Thyroid gland (tissue), 4 donors: ENCODE results near the gene FARP2. TPM values are rescaled to one million over a fixed set of nuclear protein-coding genes. Genes with fewer than 3 reads are reported as not detected.

Experiments used
- DNase-seq, 2 donors: peaks; one replicate each; pipeline ENCODE4 v3.0.0-alpha.2; 2019
- H3K27ac ChIP-seq, 3 donors: fragments of 200-600 bp; sonication (generic); 1 replicate in 2 of 3; 2 replicates in 1 of 3; pipeline ENCODE4 v1.5.1; 2016 to 2019; ENCODE audit warnings: mild to moderate bottlenecking in 1 of 3, moderate library complexity in 1 of 3
- H3K27me3 ChIP-seq: fragments of 200-600 bp; sonication (generic); one replicate; pipeline ENCODE4 v1.5.1; 2019
- H3K36me3 ChIP-seq, 2 donors: fragments of 200-600 bp; sonication (generic); one replicate each; pipeline ENCODE4 v1.5.1; 2016 to 2019
- H3K4me1 ChIP-seq, 2 donors: fragments of 200-600 bp; sonication (generic); one replicate each; pipeline ENCODE4 v1.5.1; 2017 to 2019
- H3K4me3 ChIP-seq, 3 donors: fragments of 200-600 bp; sonication (generic); replicated peaks in 1 of 3; 1 replicate in 2 of 3; 2 replicates in 1 of 3; pipeline ENCODE4 v1.5.1; 2016; ENCODE audit warnings: mild to moderate bottlenecking in 1 of 3
- H3K9me3 ChIP-seq: fragments of 200-600 bp; sonication (generic); one replicate; pipeline ENCODE4 v1.5.1; 2017
- POLR2A ChIP-seq, 2 donors: fragments of 450-650 bp; IDR thresholded peaks; one replicate each; pipeline ENCODE4 v1.6.1; 2017; ENCODE audit warnings: antibody characterized with exemption in 2 of 2, mild to moderate bottlenecking in 2 of 2, moderate library complexity in 1 of 2
- WGBS, 2 donors: methylation state at CpG; one replicate each; pipeline ENCODE4 v1.1.5; 2017; 5-methylcytosine and 5-hydroxymethylcytosine counted together
- intact Hi-C: fragments of 100-400 bp; cut with DNase I; formaldehyde crosslinking; loops from one replicate; pipeline ENCODE4 v1.15.1; 2023
- microRNA-seq: library from miRNA; unstranded; fragments of <30 nt; microRNA quantifications from one replicate; pipeline ENCODE4, GENCODE V29; 2016
- small RNA-seq: library from RNA; depleted of rRNA; stranded (forward); fragments of <200 nt; gene quantifications from one replicate; pipeline ENCODE3, GENCODE V24; 2016
- total RNA-seq, 4 donors: library from RNA; depleted of rRNA; stranded (reverse); fragments of >200 nt; gene quantifications; one replicate each; pipeline ENCODE4 v1.2.3, GENCODE V29; 2016
- TF ChIP-seq, protein P1 (sequence below), 6 experiments: fragments of 200-600 bp in 3 of 6; fragments of 450-650 bp in 3 of 6; sonication (generic) in 3 of 6; IDR thresholded peaks; one replicate each; pipeline ENCODE4 v1.5.1; 2016 to 2019; ENCODE audit warnings: antibody characterized with exemption in 6 of 6, mild to moderate bottlenecking in 2 of 6, inconsistent platforms in 1 of 6, moderate library complexity in 1 of 6

FARP2 gene
- total RNA-seq, 4 donors from 2014 or later: 16.9 to 24.1 (median 20.3) TPM

- 60 to 65% methylated on average over 5 to 9 of the region's 10 CpGs for WGBS, 2 donors
- DNase-seq: peak; percentile 73 to 76
- Histone ChIP-seq H3K4me3 (peak overlapping the region in 1 of 3 donors; percentile 34), H3K9me3 (no peaks in the 10 kb centered on the region), H3K36me3 (no peaks in the 10 kb centered on the region), H3K4me1 (peaks cover 14 to 33% of the 10 kb centered on the region in 2 donors), H3K27ac (no peak overlapping the region), H3K27me3 (no peaks in the 10 kb centered on the region)
- TF ChIP-seq, protein P1, sequence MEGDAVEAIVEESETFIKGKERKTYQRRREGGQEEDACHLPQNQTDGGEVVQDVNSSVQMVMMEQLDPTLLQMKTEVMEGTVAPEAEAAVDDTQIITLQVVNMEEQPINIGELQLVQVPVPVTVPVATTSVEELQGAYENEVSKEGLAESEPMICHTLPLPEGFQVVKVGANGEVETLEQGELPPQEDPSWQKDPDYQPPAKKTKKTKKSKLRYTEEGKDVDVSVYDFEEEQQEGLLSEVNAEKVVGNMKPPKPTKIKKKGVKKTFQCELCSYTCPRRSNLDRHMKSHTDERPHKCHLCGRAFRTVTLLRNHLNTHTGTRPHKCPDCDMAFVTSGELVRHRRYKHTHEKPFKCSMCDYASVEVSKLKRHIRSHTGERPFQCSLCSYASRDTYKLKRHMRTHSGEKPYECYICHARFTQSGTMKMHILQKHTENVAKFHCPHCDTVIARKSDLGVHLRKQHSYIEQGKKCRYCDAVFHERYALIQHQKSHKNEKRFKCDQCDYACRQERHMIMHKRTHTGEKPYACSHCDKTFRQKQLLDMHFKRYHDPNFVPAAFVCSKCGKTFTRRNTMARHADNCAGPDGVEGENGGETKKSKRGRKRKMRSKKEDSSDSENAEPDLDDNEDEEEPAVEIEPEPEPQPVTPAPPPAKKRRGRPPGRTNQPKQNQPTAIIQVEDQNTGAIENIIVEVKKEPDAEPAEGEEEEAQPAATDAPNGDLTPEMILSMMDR (IDR thresholded peaks at IDR 0.05): no peak
- no peak for TF ChIP-seq POLR2A (IDR thresholded peaks at IDR 0.05)
- intact Hi-C loops: no loop called here
These were observed 184.3 kb downstream of the FARP2 start for GRCh38 chr2:241540401-241540770.

GRCh38 chr2:241540771-241541561, 184.9 kb downstream of the FARP2 start:
- Histone ChIP-seq H3K9me3 (no peaks in the 10 kb centered on the region), H3K27me3 (no peaks in the 10 kb centered on the region), H3K36me3 (no peaks in the 10 kb centered on the region), H3K27ac (peak overlapping the region in 1 of 3 donors; percentile 36), H3K4me3 (peak overlapping the region in 1 of 3 donors; percentile 34), H3K4me1 (peaks cover 14 to 33% of the 10 kb centered on the region in 2 donors)
- DNase-seq: peak; percentile 40 to 43
- intact Hi-C loops: no loop called here
- TF ChIP-seq POLR2A (IDR thresholded peaks at IDR 0.05): no peak
- TF ChIP-seq, protein P1 (IDR thresholded peaks at IDR 0.05): no peak
- WGBS, 2 donors: 22 to 30% methylated on average over 15 to 18 of the region's 68 CpGs

GRCh38 chr2:241541564-241542277, 185.6 kb downstream of the FARP2 start:
- no peak for DNase-seq
- H3K4me1 ChIP-seq: peaks cover 14 to 33% of the 10 kb centered on the region in 2 donors
- H3K36me3 ChIP-seq: no peaks in the 10 kb centered on the region
- no peaks in the 10 kb centered on the region for H3K9me3 ChIP-seq
- no peaks in the 10 kb centered on the region for H3K27me3 ChIP-seq
- peak overlapping the region in 1 of 3 donors; percentile 34 for H3K4me3 ChIP-seq
- no peak overlapping the region for H3K27ac ChIP-seq
- intact Hi-C loops: no loop called here
- WGBS, 2 donors: 26 to 83% methylated on average over 2 to 18 of the region's 62 CpGs
- TF ChIP-seq POLR2A (IDR thresholded peaks at IDR 0.05): no peak
- TF ChIP-seq, protein P1 (IDR thresholded peaks at IDR 0.05): no peak

- H3K27ac ChIP-seq: no peak overlapping the region
- no peaks in the 10 kb centered on the region for H3K36me3 ChIP-seq
- intact Hi-C loops: no loop called here
- TF ChIP-seq POLR2A (IDR thresholded peaks at IDR 0.05): no peak
- TF ChIP-seq, protein P1 (IDR thresholded peaks at IDR 0.05): no peak
- no peaks in the 10 kb centered on the region for H3K9me3 ChIP-seq
- no peaks in the 10 kb centered on the region for H3K27me3 ChIP-seq
- H3K4me1 ChIP-seq: peaks cover 14 to 33% of the 10 kb centered on the region in 2 donors
- WGBS, 2 donors: 48 to 55% methylated on average over 12 to 15 of the region's 15 CpGs
- DNase-seq: peak; percentile 87 to 92
- H3K4me3 ChIP-seq: no peak overlapping the region
These were observed 186.2 kb downstream of the FARP2 start for GRCh38 chr2:241542278-241542605.

Small RNAs within 50 kb of the gene (microRNA-seq; reads per million reads assigned to microRNA genes)
- not detected for gene MIR3133

Small RNAs within 50 kb of the gene (small RNA-seq; reads per million reads assigned to genes)
- gene MIR3133: not detected

Other genes with a start within 250 kb of the FARP2 start
- gene PASK, start 206.8 kb upstream of the FARP2 start, total RNA-seq: 10 to 100 TPM in 3 of 4 donors, 1 to 10 TPM in 1; 7.0 to 29.4 (median 20.8) TPM
- gene PPP1R7, start 205.8 kb upstream of the FARP2 start, total RNA-seq: 10 to 100 TPM; 58.7 to 74.0 (median 68.8) TPM
- 1 to 10 TPM in 1 of 4 donors, under 1 TPM in 2, not detected in 1; 0.94 to 1.8 (median 0.98) TPM for gene ANO7, start 167.6 kb upstream of the FARP2 start, total RNA-seq
- 100 to 1,000 TPM; 303 to 490 (median 435) TPM for gene HDLBP, start 40.6 kb upstream of the FARP2 start, total RNA-seq
- gene SEPTIN2, start 40.4 kb upstream of the FARP2 start, total RNA-seq: 100 to 1,000 TPM; 340 to 417 (median 365) TPM
- 100 to 1,000 TPM; 236 to 364 (median 266) TPM for gene STK25, start 152.3 kb downstream of the FARP2 start, total RNA-seq
- 10 to 100 TPM; 22.2 to 32.1 (median 27.0) TPM for gene BOK, start 202.5 kb downstream of the FARP2 start, total RNA-seq